GM10266 (cell line): ENCODE results near the gene SLC2A11.

Experiments used
- DNase-seq: peaks from one replicate; pipeline ENCODE4 v3.0.0; 2012; ENCODE audit errors: extremely low spot score
- CTCF ChIP-seq: IDR thresholded peaks from 2 replicates; pipeline ENCODE4 v1.5.1; 2012; ENCODE audit warnings: mild to moderate bottlenecking, low read depth; ENCODE audit not compliant: control insufficient read depth, insufficient read depth; ENCODE audit errors: missing control alignments

Gene SLC2A11

GRCh38 chr22:23888615-23889401, 31.1 kb downstream of the SLC2A11 start:
- no peak for TF ChIP-seq CTCF
- no peak for DNase-seq

GRCh38 chr22:23889620-23890019, 31.9 kb downstream of the SLC2A11 start:
- no peak for DNase-seq
- no peak for TF ChIP-seq CTCF

- TF ChIP-seq CTCF: no peak
- DNase-seq: no peak
Measured at GRCh38 chr22:23891726-23892125, 34.1 kb downstream of the SLC2A11 start.

GRCh38 chr22:23892130-23892529, 34.5 kb downstream of the SLC2A11 start:
- no peak for DNase-seq
- no peak for TF ChIP-seq CTCF

- no peak for TF ChIP-seq CTCF
- no peak for DNase-seq
Measured at GRCh38 chr22:23892706-23893105, 35.0 kb downstream of the SLC2A11 start.

- no peak for TF ChIP-seq CTCF
- no peak for DNase-seq
Measured at GRCh38 chr22:23893121-23893944, 35.7 kb downstream of the SLC2A11 start.
